Measurements from ENCODE around the gene TTLL5. TPM values are rescaled to one million over a fixed set of nuclear protein-coding genes. Genes with fewer than 3 reads are reported as not detected.

TTLL5 gene
- total and polyA plus RNA-seq, 10 of the 15 experiments (the other 5 are each of a cell fraction or from before 2014, with no cell fraction given): 3.2 to 25.9 (median 13.8) TPM

DNA sequence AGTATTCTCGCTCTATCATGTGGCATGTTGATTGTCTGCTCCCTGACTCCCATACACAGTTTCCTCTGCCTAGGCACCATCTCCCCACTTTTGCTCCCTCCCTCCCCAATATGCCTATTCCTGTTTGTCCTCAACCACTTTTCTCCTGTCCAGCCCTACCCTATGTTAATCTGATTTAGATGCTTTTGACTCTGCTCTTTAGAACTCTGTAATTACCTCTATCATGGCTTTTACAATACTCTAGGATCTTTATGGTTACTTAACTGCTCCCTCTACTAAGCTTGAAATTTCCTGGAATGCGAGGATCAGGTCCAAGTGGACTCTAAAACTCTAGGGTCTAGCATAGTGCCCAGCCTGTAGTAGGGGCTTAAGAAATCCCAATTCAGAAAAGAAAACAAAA, 252.1 kb downstream of the TTLL5 start:
- Histone ChIP-seq H2AFZ (ENCODE audit: control insufficient read depth, low read depth, low read length) (no peak overlapping the region), H3K4me3 (no peak overlapping the region), H3K27me3 (replicated peaks in 1 of 2; ENCODE audit: control insufficient read depth in 2 of 2, insufficient read depth in 2 of 2, low read length in 1 of 2) (no peaks in the 10 kb centered on the region), H3K27ac (ENCODE audit: control insufficient read depth, insufficient read depth) (no peak overlapping the region), H3K4me1 (ENCODE audit: control insufficient read depth, insufficient read depth, low read length) (peaks cover 7% of the 10 kb centered on the region), H3K36me3 (ENCODE audit: control insufficient read depth in 2 of 2, insufficient read depth in 2 of 2, low read length in 1 of 2) (no peaks in the 10 kb centered on the region; a peak in 1 of 4 replicates), H3K4me2 (ENCODE audit: control insufficient read depth, insufficient read depth) (no peak overlapping the region), H3K79me2 (ENCODE audit: control insufficient read depth, insufficient read depth, low read length) (no peaks in the 10 kb centered on the region), H4K20me1 (ENCODE audit: control insufficient read depth, insufficient read depth) (no peaks in the 10 kb centered on the region), H3K9ac (ENCODE audit: control insufficient read depth, insufficient read depth, low read length) (no peak overlapping the region), H3K9me3 (replicated peaks; ENCODE audit: control insufficient read depth, insufficient read depth, low read length) (no peaks in the 10 kb centered on the region)
- SMC1A ChIA-PET (ENCODE audit: uncharacterized antibody, unreplicated experiment): interaction anchor here (1.7 kb wide), 1 partner anchor 68 kb away, joined by 5 read pairs; no protein-coding TSS in a partner anchor
- WGBS (ENCODE audit: insufficient coverage, insufficient replicate concordance, low lambda C conversion rate, missing lambda C conversion rate): 94% methylated on average over 2 of the region's 2 CpGs
- RAD21 ChIA-PET (ENCODE audit: unreplicated experiment): no interaction called here
- TF ChIP-seq ZNF217 (IDR thresholded peaks at IDR 0.05) (no peak), CHD2 (IDR thresholded peaks at IDR 0.05; ENCODE audit: borderline replicate concordance, low read depth, low read length) (no peak), HDAC6 (IDR thresholded peaks at IDR 0.05; ENCODE audit: unreplicated experiment) (no peak), RAD21 (IDR thresholded peaks at IDR 0.05; ENCODE audit: insufficient read depth, low read depth, low read length) (no peak), KAT2A (conservative IDR thresholded peaks at IDR 0.05; ENCODE audit: control insufficient read depth, low read depth, low read length) (no peak)
- TF ChIP-seq, protein P1, sequence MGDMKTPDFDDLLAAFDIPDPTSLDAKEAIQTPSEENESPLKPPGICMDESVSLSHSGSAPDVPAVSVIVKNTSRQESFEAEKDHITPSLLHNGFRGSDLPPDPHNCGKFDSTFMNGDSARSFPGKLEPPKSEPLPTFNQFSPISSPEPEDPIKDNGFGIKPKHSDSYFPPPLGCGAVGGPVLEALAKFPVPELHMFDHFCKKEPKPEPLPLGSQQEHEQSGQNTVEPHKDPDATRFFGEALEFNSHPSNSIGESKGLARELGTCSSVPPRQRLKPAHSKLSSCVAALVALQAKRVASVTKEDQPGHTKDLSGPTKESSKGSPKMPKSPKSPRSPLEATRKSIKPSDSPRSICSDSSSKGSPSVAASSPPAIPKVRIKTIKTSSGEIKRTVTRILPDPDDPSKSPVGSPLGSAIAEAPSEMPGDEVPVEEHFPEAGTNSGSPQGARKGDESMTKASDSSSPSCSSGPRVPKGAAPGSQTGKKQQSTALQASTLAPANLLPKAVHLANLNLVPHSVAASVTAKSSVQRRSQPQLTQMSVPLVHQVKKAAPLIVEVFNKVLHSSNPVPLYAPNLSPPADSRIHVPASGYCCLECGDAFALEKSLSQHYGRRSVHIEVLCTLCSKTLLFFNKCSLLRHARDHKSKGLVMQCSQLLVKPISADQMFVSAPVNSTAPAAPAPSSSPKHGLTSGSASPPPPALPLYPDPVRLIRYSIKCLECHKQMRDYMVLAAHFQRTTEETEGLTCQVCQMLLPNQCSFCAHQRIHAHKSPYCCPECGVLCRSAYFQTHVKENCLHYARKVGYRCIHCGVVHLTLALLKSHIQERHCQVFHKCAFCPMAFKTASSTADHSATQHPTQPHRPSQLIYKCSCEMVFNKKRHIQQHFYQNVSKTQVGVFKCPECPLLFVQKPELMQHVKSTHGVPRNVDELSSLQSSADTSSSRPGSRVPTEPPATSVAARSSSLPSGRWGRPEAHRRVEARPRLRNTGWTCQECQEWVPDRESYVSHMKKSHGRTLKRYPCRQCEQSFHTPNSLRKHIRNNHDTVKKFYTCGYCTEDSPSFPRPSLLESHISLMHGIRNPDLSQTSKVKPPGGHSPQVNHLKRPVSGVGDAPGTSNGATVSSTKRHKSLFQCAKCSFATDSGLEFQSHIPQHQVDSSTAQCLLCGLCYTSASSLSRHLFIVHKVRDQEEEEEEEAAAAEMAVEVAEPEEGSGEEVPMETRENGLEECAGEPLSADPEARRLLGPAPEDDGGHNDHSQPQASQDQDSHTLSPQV (IDR thresholded peaks at IDR 0.05): no peak
- CTCF ChIA-PET: interaction anchor here (0.6 to 14.3 kb wide), 5 partner anchors 22 to 204 kb away, joined by 3 to 390 read pairs (median 4); partner anchors contain the start of genes IFT43 and TGFB3
- intact Hi-C loops (cut with micrococcal nuclease; ENCODE audit: unreplicated experiment): no loop called here
- ATAC-seq (no peak), FAIRE-seq (no peak), DNase-seq (ENCODE audit: low read depth, low spot score) (no peak)
- POLR2A ChIA-PET: no interaction called here
- in situ Hi-C loops (cut with MboI): no loop called here
- BruUV-seq (replicated peaks): no TSS peak
